Muscle layer of duodenum (tissue), 2 donors: ENCODE data around the gene PPL.

Experiments
- H3K27ac ChIP-seq: one replicate; pipeline ENCODE4 v1.7.0; 2013; ENCODE audit warnings: mild to moderate bottlenecking, low read length
- H3K27me3 ChIP-seq: one replicate; pipeline ENCODE4 v1.7.0; 2013; ENCODE audit warnings: low read depth, mild to moderate bottlenecking, control low read depth, low read length
- H3K36me3 ChIP-seq, 2 donors: one replicate each; pipeline ENCODE4 v1.7.0; 2013; ENCODE audit warnings: low read length in 2 of 2, control low read depth in 1 of 2, mild to moderate bottlenecking in 1 of 2; ENCODE audit not compliant: insufficient read depth in 2 of 2, control insufficient read depth in 1 of 2
- H3K4me1 ChIP-seq, 2 donors: one replicate each; pipeline ENCODE4 v1.7.0; 2013; ENCODE audit warnings: low read length in 2 of 2, mild to moderate bottlenecking in 2 of 2, control low read depth in 1 of 2, moderate library complexity in 1 of 2; ENCODE audit not compliant: insufficient read depth in 2 of 2, control insufficient read depth in 1 of 2
- H3K4me3 ChIP-seq, 2 donors: one replicate each; pipeline ENCODE4 v1.7.0; 2013; ENCODE audit warnings: low read length in 2 of 2, low read depth in 1 of 2, mild to moderate bottlenecking in 1 of 2
- H3K9me3 ChIP-seq, 2 donors: one replicate each; pipeline ENCODE4 v1.7.0; 2013; ENCODE audit warnings: low read length in 2 of 2, control low read depth in 1 of 2, mild to moderate bottlenecking in 1 of 2; ENCODE audit not compliant: control insufficient read depth in 1 of 2
- donor health status: healthy.

Gene PPL

DNA sequence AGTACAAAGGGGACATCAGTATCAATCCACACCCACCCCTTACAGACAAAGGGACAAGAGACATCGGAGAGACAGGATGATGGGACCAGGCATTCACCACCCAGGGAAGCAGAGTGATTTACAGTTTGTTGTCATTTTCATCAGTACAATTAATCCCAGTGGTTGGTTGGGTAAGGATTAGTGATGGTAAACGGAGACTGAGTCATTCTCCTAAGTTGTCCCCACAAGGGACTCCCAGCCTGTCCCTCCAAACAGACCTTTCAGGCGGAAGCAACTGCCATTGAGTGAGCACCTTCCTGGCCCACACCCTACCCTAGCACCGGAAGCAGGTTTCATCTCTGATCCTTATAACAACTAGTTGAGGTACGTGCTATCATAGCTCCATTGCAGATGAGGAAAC lies 11.2 kb downstream of the PPL start:
- Histone ChIP-seq H3K27ac (no peak overlapping the region), H3K4me3 (no peak overlapping the region), H3K9me3 (peaks cover 9% of the 10 kb centered on the region in 2 donors), H3K27me3 (no peaks in the 10 kb centered on the region), H3K36me3 (peaks cover 5% of the 10 kb centered on the region in 2 donors), H3K4me1 (peaks cover 4 to 5% of the 10 kb centered on the region in 2 donors)

DNA sequence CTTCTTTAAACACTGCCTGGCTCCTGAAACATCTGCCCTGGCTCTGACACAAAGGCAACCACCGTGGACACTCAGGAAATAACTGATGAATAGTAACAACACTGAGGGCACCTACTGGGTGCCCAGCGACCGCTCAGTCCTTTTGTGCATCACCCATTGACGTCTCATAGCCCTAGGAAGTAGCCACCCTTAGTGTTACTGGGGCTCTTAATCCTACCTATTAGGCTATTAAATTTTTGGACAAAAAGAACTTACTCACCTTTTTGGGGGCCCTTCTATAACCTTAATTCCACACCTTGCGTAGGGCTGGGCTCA lies 11.7 kb downstream of the PPL start:
- Histone ChIP-seq H3K4me1 (peaks cover 4 to 5% of the 10 kb centered on the region in 2 donors), H3K4me3 (no peak overlapping the region), H3K9me3 (peaks cover 9% of the 10 kb centered on the region in 2 donors), H3K27me3 (no peaks in the 10 kb centered on the region), H3K27ac (no peak overlapping the region), H3K36me3 (peaks cover 5% of the 10 kb centered on the region in 2 donors)

GRCh38 chr16:4924593-4925292 lies 12.2 kb downstream of the PPL start:
- H3K4me3 ChIP-seq: no peak overlapping the region
- no peaks in the 10 kb centered on the region for H3K27me3 ChIP-seq
- H3K27ac ChIP-seq: no peak overlapping the region
- H3K4me1 ChIP-seq: peaks cover 4 to 5% of the 10 kb centered on the region in 2 donors
- peaks cover 9% of the 10 kb centered on the region in 2 donors for H3K9me3 ChIP-seq
- peaks cover 5% of the 10 kb centered on the region in 2 donors for H3K36me3 ChIP-seq

DNA sequence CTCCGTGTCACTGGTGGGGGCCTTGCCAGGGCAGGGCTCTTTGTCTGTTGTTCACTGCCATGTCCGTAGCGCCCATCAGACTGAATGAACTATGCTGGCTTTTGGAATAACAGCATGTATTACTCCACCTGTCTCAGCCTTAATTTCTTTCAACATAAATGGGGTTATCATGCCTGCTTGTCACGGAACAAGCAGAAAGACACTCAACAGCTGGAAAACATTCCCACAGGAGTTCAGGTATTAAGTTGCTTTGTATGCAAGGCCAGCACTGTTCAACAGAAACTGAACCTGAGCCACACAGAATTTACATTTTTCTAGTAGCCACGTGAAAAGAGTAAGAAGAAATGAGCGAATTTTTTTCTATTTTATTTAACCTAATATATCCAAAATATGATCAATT lies 13.1 kb downstream of the PPL start:
- H3K4me3 ChIP-seq: no peak overlapping the region
- H3K36me3 ChIP-seq: peaks cover 5% of the 10 kb centered on the region in 2 donors
- H3K9me3 ChIP-seq: peaks cover 9% of the 10 kb centered on the region in 2 donors
- no peaks in the 10 kb centered on the region for H3K27me3 ChIP-seq
- H3K27ac ChIP-seq: no peak overlapping the region
- H3K4me1 ChIP-seq: peaks cover 4 to 5% of the 10 kb centered on the region in 2 donors

GRCh38 chr16:4922721-4923342 lies 14.1 kb downstream of the PPL start:
- Histone ChIP-seq H3K4me3 (no peak overlapping the region), H3K36me3 (peaks cover 5% of the 10 kb centered on the region in 2 donors), H3K4me1 (peaks cover 4 to 5% of the 10 kb centered on the region in 2 donors), H3K27me3 (no peaks in the 10 kb centered on the region), H3K27ac (no peak overlapping the region), H3K9me3 (peaks cover 9% of the 10 kb centered on the region in 2 donors)

- Histone ChIP-seq H3K9me3 (no peaks in the 10 kb centered on the region), H3K27me3 (no peaks in the 10 kb centered on the region), H3K27ac (no peak overlapping the region), H3K36me3 (no peaks in the 10 kb centered on the region), H3K4me1 (peaks cover 4 to 5% of the 10 kb centered on the region in 2 donors), H3K4me3 (no peak overlapping the region)
Measured at GRCh38 chr16:4920826-4921225, 16.1 kb downstream of the PPL start.

DNA sequence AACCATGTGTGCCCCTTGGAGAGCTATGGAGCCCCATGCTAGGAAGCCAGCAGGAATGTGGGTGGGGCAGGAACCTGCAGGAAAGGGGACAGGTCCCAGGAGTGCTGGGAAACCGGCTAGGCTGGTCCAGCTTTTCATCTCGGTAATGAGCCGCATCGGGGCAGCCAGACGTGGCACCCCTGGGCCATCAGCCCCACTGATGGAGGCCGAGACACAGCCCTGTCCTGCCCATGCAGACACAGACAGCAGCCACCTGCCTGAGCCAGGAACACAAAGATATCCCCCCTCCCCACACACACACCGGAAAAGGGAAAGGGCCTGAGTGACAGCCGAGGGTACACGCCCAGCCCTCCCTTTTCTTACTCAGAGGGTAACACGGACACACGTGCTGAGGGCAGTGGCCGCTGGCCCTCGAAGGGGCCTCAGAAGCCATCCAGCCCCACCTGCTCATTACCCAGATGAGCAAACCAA lies 18.1 kb downstream of the PPL start:
- Histone ChIP-seq H3K36me3 (no peaks in the 10 kb centered on the region), H3K4me3 (no peak overlapping the region), H3K4me1 (no peaks in the 10 kb centered on the region), H3K27me3 (no peaks in the 10 kb centered on the region), H3K9me3 (no peaks in the 10 kb centered on the region), H3K27ac (no peak overlapping the region)

- H3K36me3 ChIP-seq: no peaks in the 10 kb centered on the region
- no peaks in the 10 kb centered on the region for H3K9me3 ChIP-seq
- no peaks in the 10 kb centered on the region for H3K27me3 ChIP-seq
- H3K4me3 ChIP-seq: no peak overlapping the region
- no peak overlapping the region for H3K27ac ChIP-seq
- H3K4me1 ChIP-seq: no peaks in the 10 kb centered on the region
Measured at GRCh38 chr16:4917117-4917516, 19.8 kb downstream of the PPL start.

GRCh38 chr16:4915226-4915761 lies 21.7 kb downstream of the PPL start:
- Histone ChIP-seq H3K9me3 (no peaks in the 10 kb centered on the region), H3K27me3 (no peaks in the 10 kb centered on the region), H3K4me3 (no peak overlapping the region), H3K4me1 (no peaks in the 10 kb centered on the region), H3K36me3 (no peaks in the 10 kb centered on the region), H3K27ac (no peak overlapping the region)

GRCh38 chr16:4914528-4915225 lies 22.3 kb downstream of the PPL start:
- Histone ChIP-seq H3K36me3 (no peaks in the 10 kb centered on the region), H3K4me1 (no peaks in the 10 kb centered on the region), H3K27ac (no peak overlapping the region), H3K9me3 (no peaks in the 10 kb centered on the region), H3K4me3 (no peak overlapping the region), H3K27me3 (no peaks in the 10 kb centered on the region)

DNA sequence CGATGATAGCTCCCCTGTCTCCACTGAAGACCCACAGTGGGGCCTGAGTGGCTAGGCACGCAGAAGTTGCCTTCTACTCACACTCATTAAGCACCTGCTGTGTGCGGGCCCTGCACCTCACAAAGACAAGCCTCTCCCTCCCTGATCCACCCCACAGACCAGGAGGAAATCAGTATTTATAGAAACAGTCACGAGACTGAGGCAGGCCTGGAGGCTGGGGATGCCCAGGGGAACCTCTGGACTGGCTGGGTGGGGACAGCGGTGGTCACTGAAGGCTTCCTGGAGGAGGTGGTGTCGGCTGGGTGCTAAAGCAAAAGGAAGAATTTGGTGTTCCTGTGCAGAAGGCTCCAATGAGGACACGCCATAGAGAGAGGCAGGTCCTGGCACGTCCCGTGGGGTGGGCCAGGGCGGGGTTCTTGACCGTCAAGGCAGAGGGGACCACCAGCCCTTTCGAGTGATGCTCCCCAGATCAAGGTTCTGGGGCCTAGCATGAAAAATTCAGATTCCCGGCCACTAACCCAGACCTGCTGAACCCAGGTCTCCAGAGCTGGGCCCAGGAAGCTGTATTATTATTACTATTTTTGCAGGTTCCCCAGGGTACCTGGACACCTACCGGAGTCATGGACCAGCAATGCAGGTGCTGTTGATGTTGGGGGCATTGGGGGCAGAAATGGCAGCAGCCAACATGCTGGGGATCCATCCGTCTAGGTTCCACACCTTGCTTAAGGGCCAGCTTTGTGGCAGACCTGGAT lies 23.0 kb downstream of the PPL start:
- no peaks in the 10 kb centered on the region for H3K36me3 ChIP-seq
- H3K27me3 ChIP-seq: no peaks in the 10 kb centered on the region
- no peak overlapping the region for H3K4me3 ChIP-seq
- no peaks in the 10 kb centered on the region for H3K9me3 ChIP-seq
- H3K27ac ChIP-seq: no peak overlapping the region
- H3K4me1 ChIP-seq: no peaks in the 10 kb centered on the region
